Measurements from ENCODE around the gene TTC13.
A peak's percentile ranks its signal among the peaks of the same experiment; 100 is the strongest.

TTC13 gene

DNA sequence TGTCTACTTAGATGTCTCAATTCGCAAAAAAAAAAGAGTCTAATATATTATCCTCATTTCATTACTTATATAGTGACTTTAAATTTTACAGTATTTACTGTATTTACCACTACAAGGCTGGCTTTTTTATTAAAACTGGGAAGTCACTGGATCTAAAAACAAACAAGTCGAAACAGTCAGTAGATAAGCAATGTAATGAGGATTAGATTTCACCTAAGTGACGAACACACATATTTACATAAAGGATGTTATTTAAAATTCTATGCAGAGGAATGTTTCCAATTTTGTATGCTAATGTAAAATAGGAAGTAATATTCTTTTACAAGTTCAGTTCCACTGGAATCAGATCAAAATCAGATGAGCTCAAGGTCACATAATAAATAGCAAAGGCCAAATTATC lies 28.3 kb downstream of the TTC13 start:
- DNase-seq (ENCODE audit: low read depth in 3 of 3, low spot score in 1 of 3), result no peak

DNA sequence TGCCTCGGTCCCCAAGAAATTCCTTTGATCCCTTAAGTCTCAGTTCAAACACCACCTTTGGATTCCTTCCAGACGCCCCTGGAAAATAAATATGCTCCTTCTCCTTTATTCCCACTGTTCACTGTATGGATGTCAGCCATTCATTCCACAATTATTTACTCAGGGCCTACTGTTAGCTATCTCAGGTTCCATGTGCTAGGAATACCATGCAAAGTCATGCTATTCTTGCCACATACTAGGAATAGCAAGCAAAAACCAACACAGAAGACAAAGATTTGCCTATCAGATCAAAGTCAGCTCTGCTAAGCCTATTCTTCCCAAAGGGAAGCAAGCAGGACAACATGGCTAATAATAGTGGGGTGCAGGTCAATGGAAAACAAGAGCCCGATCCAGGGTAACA lies 29.8 kb downstream of the TTC13 start:
- no peak for DNase-seq (ENCODE audit: low read depth in 3 of 3, low spot score in 1 of 3)

GRCh38 chr1:230948301-230948700 lies 30.4 kb downstream of the TTC13 start:
- DNase-seq (ENCODE audit: low read depth in 3 of 3, low spot score in 1 of 3), result no peak

DNA sequence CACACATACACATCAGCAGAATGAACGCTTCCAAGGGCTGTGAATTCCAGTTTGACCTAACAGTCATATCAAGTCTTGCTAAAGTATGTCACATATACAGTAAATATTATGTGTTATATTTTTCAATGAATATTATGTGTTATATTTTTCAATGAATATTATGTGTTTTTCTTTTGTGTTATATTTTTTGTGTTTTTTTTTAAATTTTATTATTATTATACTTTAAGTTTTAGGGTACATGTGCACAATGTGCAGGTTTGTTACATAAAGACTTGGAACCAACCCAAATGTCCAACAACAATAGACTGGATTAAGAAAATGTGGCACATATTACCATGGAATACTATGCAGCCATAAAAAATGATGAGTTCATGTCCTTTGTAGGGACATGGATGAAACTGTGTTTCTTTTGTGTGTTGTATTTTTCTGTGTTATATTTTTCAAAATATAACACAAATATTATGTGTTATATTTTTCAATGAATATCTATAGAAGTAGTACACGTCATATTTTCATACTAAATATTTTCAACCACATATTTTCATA lies 35.5 kb downstream of the TTC13 start:
- no peak for DNase-seq (ENCODE audit: low read depth in 3 of 3, low spot score in 1 of 3)

- DNase-seq (ENCODE audit: low read depth in 3 of 3, low spot score in 1 of 3), result no peak
Measured at GRCh38 chr1:230940848-230941247, 37.8 kb downstream of the TTC13 start.

DNA sequence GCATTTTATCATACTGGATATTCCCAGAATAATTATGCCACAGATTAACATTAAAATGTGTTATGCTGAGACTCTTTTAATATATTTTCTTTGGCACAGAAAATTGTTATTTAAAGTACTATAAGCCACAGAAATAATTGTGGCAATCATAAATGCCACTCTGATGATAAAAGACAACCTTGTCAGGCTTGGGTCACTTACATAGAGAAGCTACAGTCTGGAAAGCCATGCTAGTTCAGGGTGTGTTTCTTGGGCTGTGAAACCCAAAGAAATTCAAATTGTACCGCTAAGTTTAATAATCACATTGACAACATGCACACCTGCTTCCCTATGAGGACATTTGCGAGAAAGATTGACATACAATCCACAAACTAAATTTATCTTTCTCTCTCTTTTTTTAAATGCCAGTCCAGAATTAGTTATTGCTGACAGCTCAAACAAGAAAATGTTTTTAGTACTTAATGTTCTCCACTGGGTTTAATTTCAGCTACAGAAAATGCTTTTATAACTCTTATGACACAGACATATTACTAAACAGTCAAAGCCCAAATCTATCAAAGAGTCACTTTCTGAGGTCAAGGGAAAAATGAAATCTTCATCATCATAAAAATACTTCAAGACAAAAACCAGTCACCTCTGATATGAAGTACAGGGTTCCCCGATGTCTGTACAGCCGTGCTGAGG lies 38.7 kb downstream of the TTC13 start:
- DNase-seq (ENCODE audit: low read depth in 3 of 3, low spot score in 1 of 3), result no peak

DNA sequence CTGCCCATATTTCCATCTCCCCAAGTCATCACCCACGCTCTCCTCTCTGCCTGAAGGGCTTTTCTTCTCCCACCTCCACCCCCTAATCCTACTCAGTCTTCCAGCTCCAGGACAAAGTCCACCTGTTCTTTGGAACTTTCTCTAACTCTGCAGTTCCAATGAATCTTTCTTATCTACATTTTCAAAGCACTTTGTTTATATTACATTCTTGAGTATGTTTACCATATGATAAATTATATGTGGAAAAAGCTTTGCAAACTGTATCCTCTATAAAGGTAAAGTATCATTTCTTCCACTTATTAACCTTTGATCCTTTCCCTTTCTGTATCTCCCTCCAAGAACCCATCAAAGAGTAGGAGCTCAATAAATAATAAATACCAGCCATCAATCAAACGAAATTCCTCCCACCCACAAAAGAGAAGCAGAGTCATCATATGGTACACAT lies 39.7 kb downstream of the TTC13 start:
- DNase-seq (ENCODE audit: low read depth in 3 of 3, low spot score in 1 of 3), result no peak

DNA sequence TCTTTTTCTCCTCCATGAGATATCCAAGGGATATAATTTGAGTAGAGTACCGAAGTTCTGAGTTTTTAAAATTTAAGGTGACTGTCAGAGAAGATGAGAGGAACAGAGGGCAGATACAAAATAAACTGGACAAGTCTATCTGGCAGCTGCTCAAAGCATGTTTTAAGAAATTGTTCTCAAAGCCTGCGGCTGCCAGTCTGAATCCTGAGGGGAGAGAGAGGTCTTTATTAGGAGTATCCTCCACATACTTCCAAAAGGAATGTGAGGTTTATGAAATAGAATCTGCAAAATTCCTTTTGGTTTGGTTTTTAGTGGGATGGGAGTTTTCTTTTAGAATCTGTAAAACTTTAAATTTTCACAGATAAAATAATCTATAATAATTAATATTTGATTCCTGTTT lies 41.3 kb downstream of the TTC13 start:
- DNase-seq (ENCODE audit: low read depth in 3 of 3, low spot score in 1 of 3), result no peak

GRCh38 chr1:230936475-230936874 lies 42.2 kb downstream of the TTC13 start:
- no peak for DNase-seq (ENCODE audit: low read depth in 3 of 3, low spot score in 1 of 3)

DNA sequence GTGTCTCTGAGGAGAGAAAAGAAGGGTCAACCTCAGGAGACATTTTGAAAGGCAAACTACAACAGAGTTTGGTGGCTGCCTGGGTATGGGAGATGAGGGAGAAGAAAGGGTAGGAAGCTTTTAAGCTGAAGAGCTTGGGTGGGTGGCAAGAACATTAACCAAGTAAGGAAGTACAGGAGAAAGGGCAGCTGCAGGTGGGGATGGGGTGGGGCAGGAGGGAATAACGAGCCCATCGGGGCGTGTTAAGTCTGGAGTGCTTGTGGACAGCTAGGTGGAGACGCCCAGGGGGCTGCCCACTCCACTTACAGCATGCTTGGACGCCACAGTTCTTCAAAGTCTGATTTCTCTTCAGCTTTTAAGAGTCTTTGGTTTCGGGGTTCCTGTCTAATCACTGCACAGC lies 42.8 kb downstream of the TTC13 start:
- no peak for DNase-seq (ENCODE audit: low read depth in 3 of 3, low spot score in 1 of 3)

GRCh38 chr1:230930986-230931385 lies 47.7 kb downstream of the TTC13 start:
- DNase-seq (ENCODE audit: low read depth in 3 of 3, low spot score in 1 of 3), result no peak

GRCh38 chr1:230926182-230926581 lies 52.5 kb downstream of the TTC13 start:
- no peak for DNase-seq (ENCODE audit: low read depth in 3 of 3, low spot score in 1 of 3)

DNA sequence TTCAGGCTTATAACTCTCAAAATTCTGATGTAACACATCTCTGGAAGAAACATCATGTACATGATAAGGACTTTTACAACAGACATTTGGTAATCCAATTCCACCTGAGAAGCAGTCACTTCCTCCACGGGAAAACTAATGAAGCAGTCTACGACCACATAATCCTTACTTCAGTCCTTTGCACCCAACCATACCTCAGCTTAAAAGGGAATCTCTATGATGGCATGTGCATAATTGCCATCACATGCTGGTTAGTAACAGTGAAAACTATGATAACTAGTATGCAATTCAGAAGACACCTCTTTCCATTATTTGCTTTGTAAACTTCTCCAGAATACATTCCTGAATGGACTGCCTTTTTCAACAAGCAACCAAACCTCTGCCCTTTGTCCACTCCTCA lies 53.1 kb downstream of the TTC13 start:
- no peak for DNase-seq (ENCODE audit: low read depth in 3 of 3, low spot score in 1 of 3)

GRCh38 chr1:230923176-230923575 lies 55.5 kb downstream of the TTC13 start:
- DNase-seq (ENCODE audit: low read depth in 3 of 3, low spot score in 1 of 3), result no peak

DNA sequence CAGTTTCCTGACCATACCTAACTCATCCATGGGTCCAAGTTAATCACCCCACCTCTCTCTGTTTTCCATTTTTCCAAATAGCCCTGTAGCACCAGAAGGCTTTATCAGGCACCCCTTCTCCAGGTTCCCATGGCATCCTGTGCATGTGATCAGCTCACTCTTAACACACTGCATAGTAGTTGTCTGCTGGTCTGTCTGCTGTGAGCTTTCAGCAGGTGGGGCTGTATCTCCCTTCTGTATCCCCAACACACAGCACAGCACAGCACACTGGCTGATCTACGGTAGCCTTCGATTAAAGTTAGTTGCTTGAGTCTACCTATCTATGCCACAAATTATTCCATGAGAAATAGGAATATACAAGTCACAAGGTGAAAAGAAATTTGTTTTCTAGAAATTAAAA lies 56.0 kb downstream of the TTC13 start:
- DNase-seq (ENCODE audit: low read depth in 3 of 3, low spot score in 1 of 3), result no peak

DNA sequence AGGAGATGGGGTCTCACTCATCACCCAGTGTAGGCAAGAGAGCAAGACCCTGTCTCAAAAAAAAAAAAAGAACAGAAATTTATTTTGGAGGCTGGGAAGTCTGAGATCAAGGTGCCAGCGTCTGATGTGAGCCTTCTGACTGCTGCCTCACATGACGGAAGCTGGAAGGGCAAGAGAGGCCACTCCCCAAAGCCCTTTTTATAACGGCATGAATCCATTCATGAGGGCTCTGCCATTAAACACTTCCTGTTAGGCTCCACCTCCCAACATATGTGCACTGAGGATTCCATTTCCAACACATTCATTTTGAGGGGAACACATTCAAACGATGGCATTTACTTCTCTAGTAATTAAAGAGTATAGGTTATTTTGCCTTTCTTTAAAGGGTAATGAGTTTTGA lies 59.5 kb downstream of the TTC13 start:
- no peak for DNase-seq (ENCODE audit: low read depth in 3 of 3, low spot score in 1 of 3)

DNA sequence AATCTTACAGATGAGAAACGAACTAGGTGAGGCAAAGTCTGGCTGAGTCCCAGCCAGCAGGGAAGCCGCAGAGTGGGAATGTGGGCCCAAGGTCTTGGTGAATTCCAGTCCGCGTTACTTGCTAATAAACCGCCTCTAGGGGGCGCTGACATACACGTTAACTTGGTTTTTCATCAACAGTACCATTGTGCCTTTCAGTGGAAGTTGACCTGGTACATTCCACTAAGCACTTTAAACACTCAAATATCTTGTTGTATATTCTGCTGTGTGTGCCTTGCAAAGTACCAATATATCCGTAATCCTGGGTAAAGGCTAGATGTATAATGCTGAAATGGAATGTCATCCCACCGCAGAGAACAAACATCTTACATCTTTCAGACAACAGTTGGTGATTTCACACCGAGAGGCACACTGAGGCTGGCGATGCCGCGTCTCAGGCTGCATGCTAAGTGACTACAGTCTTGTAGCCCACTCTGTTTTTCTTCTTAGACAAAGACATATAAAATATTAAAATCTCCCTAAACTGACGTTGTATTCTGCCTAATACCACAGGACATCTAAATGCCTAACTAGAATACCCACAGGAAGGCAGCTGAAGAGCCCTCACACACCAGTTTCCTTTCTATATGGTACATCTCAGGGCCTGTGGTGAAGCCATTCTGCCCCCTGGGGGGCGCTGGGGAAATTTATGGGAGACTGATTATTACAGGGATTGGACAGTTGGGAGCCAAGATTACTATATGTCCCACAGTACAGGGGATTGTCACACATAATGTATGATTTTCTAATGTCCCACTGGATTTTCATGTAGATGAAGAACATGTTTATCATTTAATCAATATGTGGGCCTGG lies 61.2 kb downstream of the TTC13 start:
- peak; percentile 41 for DNase-seq (ENCODE audit: low read depth in 3 of 3, low spot score in 1 of 3)

DNA sequence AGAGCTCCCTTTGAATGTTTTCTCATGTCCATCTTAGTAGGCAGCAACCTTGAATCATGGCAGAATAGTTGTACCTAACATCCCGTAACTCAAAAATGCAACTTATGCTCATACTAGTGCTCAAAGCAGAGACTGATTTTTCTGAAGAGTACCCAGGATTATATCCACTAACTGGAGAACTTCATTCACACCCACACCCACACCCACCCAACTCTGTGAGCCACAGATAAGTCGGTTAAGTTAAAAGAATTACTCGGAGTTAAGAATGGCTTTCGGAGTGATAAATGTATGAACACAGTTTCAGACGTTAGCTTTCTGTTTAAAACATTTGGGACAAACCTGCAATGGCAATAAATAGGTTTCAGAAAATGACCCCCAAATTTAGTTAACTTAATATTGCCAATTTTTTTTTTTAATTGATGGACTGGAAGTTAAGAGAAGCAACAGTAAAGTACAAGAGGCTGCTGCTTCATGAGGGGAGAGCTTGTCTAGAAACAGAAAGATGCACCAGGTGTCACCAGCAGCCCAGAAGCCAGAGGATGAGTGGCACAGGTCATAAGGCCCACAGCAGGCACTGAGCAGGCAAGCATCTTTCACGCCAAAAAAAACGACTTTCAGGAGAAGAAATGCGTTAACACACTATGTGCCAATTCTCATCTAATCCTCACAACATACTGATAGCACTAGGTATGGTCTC lies 61.9 kb downstream of the TTC13 start:
- no peak for DNase-seq (ENCODE audit: low read depth in 3 of 3, low spot score in 1 of 3)

DNA sequence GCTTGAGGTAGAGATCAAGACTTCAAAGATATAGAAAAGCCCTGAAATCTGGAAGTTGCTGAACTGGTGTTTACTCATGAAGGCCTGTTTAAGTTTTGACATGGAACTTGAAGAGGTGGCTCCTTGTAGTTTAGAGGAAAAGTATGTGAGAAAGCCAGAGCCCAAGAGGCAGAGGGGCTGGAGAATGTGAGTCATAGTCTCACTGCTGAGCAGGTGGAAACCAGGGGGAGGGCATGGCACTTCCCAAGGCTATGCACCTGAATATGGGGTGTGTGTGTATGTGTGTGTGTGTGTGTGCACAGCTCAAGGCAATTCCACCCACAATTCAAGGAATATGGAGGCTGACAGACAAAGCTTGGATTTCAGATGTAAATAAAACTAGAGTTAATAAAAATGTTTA lies 63.6 kb downstream of the TTC13 start:
- no peak for DNase-seq (ENCODE audit: low read depth in 3 of 3, low spot score in 1 of 3)

GRCh38 chr1:230913496-230913895 lies 65.2 kb downstream of the TTC13 start:
- DNase-seq (ENCODE audit: low read depth in 3 of 3, low spot score in 1 of 3), result no peak

GRCh38 chr1:230910755-230911117 lies 67.9 kb downstream of the TTC13 start:
- DNase-seq (ENCODE audit: low read depth in 3 of 3, low spot score in 1 of 3), result no peak
